PFSK-1 (cell line): ENCODE data around the gene LRRC3.

ENCODE experiments used
- FOXP2 ChIP-seq: optimal IDR thresholded peaks from 2 replicates; pipeline ENCODE3; 2011; ENCODE audit warnings: borderline replicate concordance, control low read depth, inconsistent platforms; ENCODE audit not compliant: insufficient read depth; ENCODE audit errors: extremely low read length, extremely low read depth
- POLR2AphosphoS5 ChIP-seq: IDR thresholded peaks from 2 replicates; pipeline ENCODE4 v1.6.1; 2012; ENCODE audit warnings: low read depth, mild to moderate bottlenecking, control low read depth, low read length, moderate library complexity
- REST ChIP-seq, 2 experiments: IDR thresholded peaks; 2 replicates each; pipeline versions ENCODE4 v1.6.1 to v1.8.0; 2011 to 2012; ENCODE audit warnings: low read depth in 2 of 2, low read length in 2 of 2, control low read depth in 1 of 2, inconsistent platforms in 1 of 2, mild to moderate bottlenecking in 1 of 2, moderate library complexity in 1 of 2; ENCODE audit not compliant: insufficient read depth in 1 of 2
- SIN3A ChIP-seq: IDR thresholded peaks from 2 replicates; pipeline ENCODE4 v1.6.1; 2012; ENCODE audit warnings: mild to moderate bottlenecking, low read length, moderate library complexity, borderline replicate concordance; ENCODE audit not compliant: insufficient read depth
- TAF1 ChIP-seq: IDR thresholded peaks from 2 replicates; pipeline ENCODE4 v1.6.1; 2012; ENCODE audit warnings: low read length, control low read depth, borderline replicate concordance; ENCODE audit not compliant: insufficient read depth

LRRC3 gene

GRCh38 chr21:44507673-44508425 lies 52.5 kb downstream of the LRRC3 start:
- no peak for TF ChIP-seq SIN3A

- no peak for TF ChIP-seq TAF1
- no peak for TF ChIP-seq REST (IDR thresholded peaks at IDR 0.05; ENCODE audit: insufficient read depth in 1 of 2, low read depth in 2 of 2, low read length in 2 of 2)
- TF ChIP-seq SIN3A = no peak
- no peak for TF ChIP-seq FOXP2
- no peak for TF ChIP-seq POLR2AphosphoS5
These were observed 53.1 kb downstream of the LRRC3 start for GRCh38 chr21:44508426-44508710.

GRCh38 chr21:44508711-44509445 lies 53.6 kb downstream of the LRRC3 start:
- TF ChIP-seq SIN3A (no peak), REST (IDR thresholded peaks at IDR 0.05; ENCODE audit: insufficient read depth in 1 of 2, low read depth in 2 of 2, low read length in 2 of 2) (no peak), FOXP2 (no peak), POLR2AphosphoS5 (no peak), TAF1 (no peak)

- TF ChIP-seq POLR2AphosphoS5 (no peak), TAF1 (no peak), FOXP2 (no peak), SIN3A (no peak), REST (IDR thresholded peaks at IDR 0.05; ENCODE audit: insufficient read depth in 1 of 2, low read depth in 2 of 2, low read length in 2 of 2) (no peak)
These were observed 54.2 kb downstream of the LRRC3 start for GRCh38 chr21:44509539-44509938.

GRCh38 chr21:44510109-44510507 lies 54.8 kb downstream of the LRRC3 start:
- no peak for TF ChIP-seq SIN3A
- TF ChIP-seq TAF1 = no peak
- TF ChIP-seq REST (IDR thresholded peaks at IDR 0.05; ENCODE audit: insufficient read depth in 1 of 2, low read depth in 2 of 2, low read length in 2 of 2) = no peak
- TF ChIP-seq FOXP2 = no peak
- TF ChIP-seq POLR2AphosphoS5 = no peak
